HG02678 (cell line): Measurements from ENCODE around the gene DSE.

Experiments
- ATAC-seq: cut with Tn5 transposase; IDR thresholded peaks from one replicate; pipeline ENCODE4 v1.9.1; 2021; ENCODE audit warnings: mild to moderate bottlenecking, moderate library complexity; ENCODE audit not compliant: unreplicated experiment

The DSE gene

DNA sequence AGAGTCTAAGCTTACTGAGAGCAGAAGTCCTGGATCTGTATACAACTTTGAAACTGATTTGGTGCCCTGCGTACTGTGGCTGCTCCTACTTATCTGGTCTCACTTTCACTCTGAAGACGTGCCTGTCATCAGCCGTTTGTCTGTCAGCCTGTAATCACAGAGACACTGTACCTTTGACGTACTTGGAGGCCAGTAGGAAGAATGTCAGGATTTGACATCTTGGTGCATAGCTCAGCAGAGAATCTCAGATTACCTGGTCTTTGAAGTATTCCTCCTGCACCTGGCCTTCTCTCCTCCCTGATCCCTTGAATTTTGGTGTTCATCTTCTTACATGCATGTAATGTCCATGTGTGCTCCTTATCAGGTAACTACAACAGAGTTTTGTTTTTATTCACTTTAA is 37.7 kb downstream of the DSE start:
- peak; percentile 23 for ATAC-seq

DNA sequence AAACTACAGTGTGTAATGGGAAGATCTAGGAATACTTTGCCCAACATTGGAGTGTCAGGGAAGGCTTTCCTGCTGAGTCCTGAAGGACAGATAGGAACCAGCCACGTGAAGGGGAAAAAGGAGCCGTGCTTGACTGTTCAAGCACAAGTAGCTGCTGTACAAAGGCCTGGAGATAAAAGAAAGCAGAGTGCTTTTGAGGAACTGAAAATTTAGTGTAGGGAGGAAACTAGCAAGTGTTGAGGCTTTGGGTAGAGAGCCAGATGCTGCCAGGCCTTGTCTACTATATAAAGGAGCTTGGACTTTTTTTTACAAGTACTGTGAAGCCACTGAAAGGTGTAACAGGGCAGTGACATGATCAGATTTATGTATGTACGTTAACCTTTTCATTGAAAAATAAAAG is 39.0 kb downstream of the DSE start:
- ATAC-seq, result peak; percentile 80

DNA sequence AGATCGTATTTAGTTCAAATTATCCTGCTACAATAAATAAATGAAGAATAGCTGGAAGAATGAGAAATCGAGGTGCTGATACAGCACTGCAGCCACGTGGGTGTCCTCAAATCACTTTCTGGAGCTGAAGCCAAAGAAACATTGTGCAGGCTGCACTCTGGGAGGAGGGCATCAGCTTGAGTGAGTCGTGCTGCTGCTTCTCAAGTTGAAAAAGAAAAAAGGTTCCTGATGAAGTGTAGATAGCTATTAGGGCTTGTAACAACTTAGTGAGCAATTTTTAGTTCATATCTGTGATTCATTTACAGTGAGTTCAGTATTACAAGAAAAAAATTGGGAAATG is 40.5 kb downstream of the DSE start:
- no peak for ATAC-seq

DNA sequence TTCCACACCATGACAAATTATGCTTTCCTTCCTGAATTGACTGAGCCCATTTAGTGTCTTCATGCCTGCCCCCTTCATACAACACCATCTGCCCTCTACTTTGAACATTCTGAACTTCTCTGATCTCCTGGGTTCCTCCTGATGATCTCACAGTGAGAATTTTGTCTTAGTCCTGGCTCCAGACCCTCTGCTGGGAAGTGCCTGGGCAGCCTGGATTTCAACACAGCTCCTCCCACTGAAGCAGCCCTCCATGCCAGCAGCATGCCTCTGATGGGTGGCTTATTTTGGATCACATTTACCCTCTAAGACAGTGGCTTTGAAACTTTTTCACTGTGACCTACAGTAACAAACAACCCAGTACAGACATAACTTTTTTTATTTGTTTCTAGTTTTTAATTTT is 41.5 kb downstream of the DSE start:
- no peak for ATAC-seq

DNA sequence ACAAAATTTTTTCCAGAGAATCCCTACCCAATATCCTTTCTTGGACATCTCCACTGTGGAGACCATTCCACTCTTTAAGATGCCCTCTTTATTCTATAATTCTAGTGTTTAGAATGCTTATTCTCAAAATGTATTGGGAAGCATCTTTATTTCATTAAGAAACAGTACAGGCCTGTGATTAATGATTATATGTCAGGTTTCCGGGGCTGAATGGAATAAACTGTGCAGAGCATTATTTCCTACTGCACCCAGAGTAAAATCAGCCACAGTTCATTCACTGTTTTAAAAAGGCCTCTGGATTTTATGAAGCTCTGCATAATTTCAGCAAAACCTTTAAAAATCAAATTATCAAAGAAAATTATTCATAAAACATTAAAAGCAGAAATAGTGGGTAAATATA is 42.6 kb downstream of the DSE start:
- ATAC-seq, result no peak

DNA sequence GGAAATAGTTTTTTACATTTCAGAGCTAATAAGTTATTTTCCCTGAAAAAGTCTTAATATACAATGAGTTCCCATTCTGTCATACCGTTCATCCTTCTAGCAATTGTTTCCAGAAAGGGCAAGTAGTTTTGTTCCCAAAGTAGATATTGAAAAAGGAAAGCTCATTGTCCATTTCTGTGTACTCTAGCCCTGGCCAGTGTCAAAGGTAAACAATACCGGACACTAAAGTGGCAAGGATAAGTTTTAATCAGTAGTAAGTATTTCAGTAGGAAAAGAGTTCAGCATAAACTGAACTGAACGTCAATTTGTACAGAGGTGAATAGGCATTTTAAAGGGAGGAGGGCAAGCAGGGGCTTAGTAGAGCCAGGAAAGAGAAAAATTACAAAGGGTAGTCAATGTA is 46.9 kb downstream of the DSE start:
- ATAC-seq, result no peak

DNA sequence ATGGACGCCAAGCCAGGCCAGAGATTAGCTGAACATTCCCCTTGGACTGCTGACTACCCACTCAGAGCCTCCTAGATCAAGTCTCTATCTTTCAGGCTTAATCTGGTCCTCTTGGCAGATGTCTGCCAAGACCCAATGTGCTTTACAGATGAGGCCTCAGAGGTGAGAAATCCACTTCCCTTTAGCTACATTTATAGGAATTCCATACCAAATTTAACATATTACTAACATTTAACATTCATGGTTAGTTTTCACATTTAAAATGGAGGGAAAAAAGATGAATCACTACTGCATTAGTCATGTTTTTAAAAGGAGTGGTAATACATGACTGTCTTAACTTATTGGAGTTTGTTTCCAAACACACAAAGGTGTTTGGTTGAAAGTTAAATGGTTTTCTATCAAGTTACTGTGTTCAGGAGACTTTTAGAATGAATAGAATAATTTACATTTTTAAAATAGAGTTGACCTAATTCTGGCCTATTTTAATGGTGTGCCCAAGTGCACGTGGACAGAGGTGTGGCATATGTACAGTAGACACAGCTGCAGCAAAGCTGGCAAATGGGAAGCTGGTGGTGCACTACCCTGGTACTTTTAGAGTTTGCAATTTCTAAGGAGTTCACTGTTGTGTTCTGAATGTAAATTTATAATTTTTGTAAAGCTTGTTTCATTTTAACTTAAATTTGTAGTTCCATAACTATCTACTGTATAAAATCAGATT is 48.5 kb downstream of the DSE start:
- ATAC-seq, result no peak

DNA sequence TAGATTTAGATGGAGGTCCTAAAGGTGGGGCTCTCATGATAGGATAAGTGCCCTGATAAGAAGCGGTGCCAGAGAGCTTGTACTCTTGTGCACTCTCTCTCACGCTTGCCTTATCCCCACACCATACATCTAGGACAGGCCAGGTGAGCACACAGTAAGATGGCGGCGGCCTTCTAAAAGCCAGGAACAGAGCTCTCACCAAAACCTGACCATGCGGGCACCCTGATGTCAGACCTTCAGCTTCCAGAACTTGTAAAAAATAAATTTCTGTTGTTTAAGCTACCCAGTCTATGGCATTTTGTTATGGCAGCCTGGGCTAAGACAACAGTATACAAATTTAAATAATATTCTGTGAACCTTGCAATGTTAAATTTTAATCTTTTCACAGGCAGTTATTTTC is 49.6 kb downstream of the DSE start:
- no peak for ATAC-seq

DNA sequence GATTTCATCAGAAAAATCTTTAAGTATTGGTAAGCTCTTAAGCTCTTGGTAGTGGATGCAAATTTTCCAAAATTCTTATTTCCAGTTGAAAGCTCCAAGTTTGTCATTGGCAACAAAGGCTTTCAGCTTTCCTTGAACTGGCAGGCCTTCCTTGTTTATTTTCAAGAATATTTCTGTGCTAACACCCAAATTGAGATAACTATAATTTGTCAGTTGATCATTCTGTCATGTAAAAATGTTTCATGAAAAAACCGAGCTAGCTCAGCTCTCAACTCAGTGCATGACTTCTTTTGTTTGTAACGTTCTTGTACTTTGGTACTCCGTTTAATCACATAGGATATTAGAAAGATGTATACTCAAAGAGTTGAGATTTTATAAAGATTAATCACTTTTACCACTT is 51.5 kb downstream of the DSE start:
- ATAC-seq, result no peak

DNA sequence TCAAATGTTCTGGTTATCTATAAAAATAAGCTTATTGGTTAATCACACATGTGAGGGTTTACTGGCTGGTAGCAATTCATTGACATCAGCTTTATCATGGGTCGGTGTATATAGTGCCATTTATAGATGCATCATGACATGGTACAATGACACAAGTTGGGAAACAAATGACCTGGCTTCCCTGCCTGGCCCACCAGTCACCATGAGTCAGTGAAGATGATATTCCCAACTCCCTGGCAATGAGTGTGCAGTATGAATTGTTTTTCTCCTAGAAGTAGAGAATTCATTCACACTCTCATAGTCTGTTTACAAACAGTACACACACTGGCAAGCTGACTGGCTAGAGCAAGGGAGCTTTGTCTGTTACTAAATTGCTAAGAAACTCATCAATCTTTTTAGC is 53.3 kb downstream of the DSE start:
- ATAC-seq, result no peak

DNA sequence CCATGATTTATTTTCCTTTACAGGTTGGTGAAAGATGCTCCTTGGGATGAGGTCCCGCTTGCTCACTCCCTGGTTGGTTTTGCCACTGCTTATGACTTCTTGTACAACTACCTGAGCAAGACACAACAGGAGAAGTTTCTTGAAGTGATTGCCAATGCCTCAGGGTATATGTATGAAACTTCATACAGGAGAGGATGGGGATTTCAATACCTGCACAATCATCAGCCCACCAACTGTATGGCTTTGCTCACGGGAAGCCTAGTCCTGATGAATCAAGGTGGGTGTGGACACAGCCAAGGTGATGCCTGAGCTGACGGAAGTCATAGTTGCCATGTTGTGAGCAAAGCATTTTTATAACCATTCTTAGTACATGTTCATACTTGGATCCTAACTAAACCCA is 55.8 kb downstream of the DSE start:
- ATAC-seq, result no peak

DNA sequence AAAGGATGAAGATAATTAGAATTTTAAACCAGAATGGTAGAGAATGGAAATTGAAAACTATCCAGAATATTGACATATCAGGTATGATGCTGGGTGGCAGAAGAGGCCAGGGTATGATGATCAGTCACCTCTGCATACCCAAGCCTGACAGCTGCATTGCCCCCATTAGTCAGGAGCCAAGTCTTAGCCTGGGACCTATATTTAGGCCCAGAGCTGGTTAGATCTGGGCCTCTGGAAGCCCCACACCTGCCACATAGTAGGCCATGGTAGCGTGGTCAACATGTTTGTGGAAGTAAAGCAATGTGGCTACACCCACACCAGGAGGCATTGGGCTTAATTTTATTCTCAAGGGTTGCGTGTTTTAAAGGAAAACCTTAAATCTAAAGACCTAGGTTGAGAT is 58.4 kb downstream of the DSE start:
- ATAC-seq, result no peak

DNA sequence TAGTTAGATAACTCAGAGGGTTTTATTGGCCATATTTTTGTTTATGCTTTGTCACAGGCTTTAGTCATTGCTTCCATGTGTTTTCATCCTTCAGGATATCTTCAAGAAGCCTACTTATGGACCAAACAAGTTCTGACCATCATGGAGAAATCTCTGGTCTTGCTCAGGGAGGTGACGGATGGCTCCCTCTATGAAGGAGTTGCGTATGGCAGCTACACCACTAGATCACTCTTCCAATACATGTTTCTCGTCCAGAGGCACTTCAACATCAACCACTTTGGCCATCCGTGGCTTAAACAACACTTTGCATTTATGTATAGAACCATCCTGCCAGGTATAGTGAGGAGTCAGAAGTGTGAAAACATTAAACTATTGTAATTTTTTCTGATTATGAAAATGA is 60.1 kb downstream of the DSE start:
- no peak for ATAC-seq

DNA sequence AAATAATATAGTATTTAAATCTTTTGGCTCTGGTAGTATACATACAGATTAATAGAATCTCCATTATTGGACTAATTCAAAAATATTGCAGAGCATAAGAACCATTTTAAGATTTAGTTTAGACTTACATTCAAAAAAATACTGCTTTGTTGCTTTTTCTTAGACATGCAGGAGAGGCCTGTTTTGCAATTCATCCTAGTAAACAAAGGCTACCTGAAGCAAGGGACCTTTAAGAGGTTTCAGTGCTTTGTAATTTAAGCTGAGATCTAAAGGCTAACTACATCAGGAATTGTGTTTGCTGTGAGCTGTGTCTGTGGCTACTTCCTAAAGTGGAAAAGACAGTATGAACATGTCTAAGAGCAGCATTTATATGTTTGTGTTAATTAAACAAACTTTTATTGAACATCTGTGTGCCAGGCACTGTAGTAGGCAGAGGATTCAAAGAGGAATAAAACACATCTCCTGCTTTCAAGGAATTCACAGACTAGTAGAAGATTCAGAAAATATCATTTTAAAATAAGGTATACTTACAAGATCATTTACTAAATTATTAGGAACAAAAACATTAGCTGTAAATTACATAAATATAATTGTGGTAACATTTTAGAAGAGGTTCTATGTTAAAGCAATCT is 61.3 kb downstream of the DSE start:
- ATAC-seq, result no peak

DNA sequence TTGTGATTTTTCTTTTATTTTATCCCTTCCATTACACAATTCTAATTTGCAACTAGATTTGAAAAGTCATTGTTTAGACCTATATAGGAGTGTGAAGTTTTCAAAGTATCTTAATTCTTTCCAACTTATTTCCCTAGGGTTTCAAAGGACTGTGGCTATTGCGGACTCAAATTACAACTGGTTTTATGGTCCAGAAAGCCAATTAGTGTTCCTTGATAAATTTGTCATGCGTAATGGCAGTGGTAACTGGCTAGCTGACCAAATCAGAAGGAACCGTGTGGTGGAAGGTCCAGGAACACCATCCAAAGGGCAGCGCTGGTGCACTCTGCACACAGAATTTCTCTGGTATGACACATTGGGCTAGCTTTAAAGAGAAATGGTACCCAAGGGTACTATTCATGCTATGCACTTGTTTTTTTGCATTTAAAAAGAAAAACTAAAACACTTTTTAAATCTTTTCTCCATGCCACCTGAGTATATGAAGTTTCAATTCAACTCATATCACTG is 62.5 kb downstream of the DSE start:
- no peak for ATAC-seq

DNA sequence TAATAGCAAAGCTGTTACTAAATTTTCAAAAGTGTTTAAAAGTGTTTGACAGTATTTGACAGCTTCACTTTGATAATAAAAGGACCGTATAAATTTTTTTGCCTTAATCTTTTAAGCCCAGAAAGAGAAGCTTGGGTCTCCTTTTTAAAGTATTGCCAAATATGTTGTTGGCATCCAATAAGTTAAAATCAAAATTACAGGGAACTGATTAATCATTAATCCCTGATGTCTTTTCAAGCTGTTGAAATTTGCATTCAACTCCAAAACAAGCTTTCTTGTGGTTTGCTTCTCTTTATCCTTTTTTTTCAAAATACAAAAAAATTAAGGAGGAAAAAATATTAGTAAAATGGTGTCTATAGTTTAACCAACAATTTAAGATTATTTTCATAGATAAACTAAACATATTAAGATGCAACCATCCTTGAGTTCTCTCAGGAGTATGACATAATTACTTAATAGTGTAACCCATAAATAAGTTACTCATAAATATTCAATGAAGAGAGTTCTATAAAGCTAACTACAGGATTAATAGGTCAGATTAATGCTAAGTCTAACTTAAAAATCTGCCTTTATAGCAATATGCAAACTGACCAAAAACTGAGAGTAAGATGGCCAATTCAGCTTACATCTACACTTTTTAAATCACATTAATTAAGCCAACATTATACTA is 63.4 kb downstream of the DSE start:
- ATAC-seq, result no peak

DNA sequence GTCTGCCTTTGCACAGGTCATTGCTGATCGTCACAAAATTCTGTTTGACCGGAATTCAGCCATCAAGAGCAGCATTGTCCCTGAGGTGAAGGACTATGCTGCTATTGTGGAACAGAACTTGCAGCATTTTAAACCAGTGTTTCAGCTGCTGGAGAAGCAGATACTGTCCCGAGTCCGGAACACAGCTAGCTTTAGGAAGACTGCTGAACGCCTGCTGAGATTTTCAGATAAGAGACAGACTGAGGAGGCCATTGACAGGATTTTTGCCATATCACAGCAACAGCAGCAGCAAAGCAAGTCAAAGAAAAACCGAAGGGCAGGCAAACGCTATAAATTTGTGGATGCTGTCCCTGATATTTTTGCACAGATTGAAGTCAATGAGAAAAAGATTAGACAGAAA is 65.8 kb downstream of the DSE start:
- ATAC-seq, result no peak

DNA sequence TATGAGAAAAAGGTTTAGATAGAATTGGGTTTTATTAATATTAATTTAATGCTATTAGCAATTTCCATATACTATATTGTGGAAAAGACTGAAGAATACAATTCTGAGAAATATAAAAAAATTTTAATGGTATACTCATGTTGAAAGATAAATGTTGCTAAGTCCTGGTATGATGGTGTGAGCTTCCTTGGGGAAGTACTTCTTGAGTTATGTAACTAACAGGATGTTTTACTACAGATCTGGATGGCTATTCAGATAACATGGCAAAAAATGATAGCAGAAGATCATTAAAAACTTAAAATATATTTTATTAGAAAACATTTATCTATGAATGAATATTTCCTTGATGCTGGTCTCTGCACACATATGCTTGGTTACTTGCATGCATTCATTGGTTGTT is 66.9 kb downstream of the DSE start:
- no peak for ATAC-seq

DNA sequence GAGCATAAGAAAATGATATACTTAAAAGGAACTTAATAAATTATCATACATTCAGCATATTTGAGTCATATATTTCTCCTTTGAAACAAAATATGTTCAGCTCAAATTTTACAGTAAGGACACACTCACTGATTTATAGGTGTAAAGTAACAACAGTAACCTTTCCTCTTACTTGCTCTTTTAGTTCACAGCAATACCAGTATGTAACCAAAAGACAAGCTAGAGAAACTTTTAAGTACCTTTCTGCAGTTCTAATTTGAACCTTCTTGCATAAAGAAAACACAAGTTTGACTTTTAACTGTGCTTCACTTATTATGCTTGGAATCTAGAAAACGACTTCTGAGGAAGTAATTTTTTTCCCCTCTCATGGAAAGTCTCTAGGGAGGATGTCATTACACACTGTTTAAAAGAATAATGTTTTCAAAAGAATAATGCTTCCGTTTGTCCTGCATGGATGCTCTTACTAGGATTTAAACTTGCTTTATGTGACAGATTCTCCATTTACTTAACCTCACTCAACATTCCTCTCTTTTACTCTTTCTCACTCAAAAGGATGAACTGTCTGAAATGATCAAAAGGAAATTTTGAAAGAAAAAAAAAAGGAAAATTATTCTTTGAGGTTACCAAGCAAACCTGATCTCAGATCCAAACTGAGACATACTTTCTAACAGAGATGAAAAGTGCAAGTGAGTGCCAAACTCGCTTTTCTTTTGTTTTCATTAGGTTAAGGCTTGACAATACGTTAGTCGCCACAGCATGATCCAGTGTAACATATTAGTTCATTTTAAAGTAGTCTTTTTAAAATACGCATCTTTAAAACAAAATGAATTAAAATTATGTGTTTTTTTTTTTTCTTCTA is 68.1 kb downstream of the DSE start:
- ATAC-seq, result no peak

DNA sequence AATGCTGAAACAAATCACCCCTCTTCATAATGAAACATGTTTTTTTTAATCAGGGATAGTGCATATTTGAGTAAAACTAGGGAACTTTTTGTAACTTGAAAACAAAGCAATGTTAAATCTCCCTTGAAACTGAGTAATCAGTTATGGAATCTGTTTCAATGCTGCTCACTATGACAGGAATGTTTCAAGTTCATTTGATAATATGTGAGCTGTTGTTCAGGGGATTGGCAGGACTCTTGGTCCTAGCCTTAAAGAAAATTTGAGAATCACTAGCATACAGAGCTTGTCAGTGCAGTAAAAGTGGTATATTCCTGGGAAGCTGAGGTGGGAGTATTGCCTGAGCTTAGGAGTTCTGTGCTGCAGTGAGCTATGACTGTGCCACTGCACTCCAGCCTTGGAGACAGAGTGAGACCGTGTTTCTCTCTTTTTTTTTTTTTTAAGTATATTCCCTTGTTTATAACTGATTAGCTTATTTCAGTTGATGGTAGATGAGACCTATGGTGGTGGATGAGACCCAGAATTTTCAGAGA is 68.8 kb downstream of the DSE start:
- no peak for ATAC-seq

DNA sequence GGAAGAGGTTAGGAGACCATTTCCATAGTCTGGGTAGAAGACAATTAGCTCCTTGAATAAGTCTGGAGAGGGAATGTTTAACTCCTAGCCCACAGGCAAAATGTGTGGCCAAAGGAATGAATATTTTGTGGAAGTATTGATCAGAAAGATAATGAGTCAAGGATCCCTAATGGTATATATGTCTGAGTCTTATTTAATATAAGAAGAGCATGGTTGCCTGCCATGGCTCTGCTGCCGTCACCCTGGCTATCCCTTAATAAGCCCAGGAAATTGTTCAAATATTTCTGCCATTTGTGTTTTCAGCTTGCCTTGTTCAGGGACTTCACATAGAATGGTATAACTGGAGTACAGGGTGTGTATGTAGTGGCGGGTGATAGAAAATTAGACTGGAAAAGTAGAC is 72.4 kb downstream of the DSE start:
- no peak for ATAC-seq
